Lower leg skin (tissue), 4 donors: Measurements from ENCODE around the gene RAMAC. TPM values are rescaled to one million over a fixed set of nuclear protein-coding genes. Genes with fewer than 3 reads are reported as not detected.

Experiments
- DNase-seq, 2 donors: peaks; one replicate each; pipeline ENCODE4 v3.0.0-alpha.2; 2019; ENCODE audit warnings: low spot score in 2 of 2
- H3K4me3 ChIP-seq: fragments of 200-600 bp; sonication (generic); 2 replicates; pipeline ENCODE4 v1.5.1; 2017; ENCODE audit warnings: mild to moderate bottlenecking, low read depth; ENCODE audit not compliant: poor library complexity, severe bottlenecking
- POLR2A ChIP-seq, 2 donors: fragments of 450-650 bp; IDR thresholded peaks; one replicate each; pipeline ENCODE4 v1.6.1; 2016 to 2017; ENCODE audit warnings: antibody characterized with exemption in 2 of 2, mild to moderate bottlenecking in 1 of 2, moderate library complexity in 1 of 2
- WGBS, 2 donors: methylation state at CpG; one replicate each; pipeline ENCODE4 v1.1.5; 2018; 5-methylcytosine and 5-hydroxymethylcytosine counted together
- intact Hi-C: fragments of 100-400 bp; cut with DNase I; formaldehyde crosslinking; loops from one replicate; pipeline ENCODE4 v1.15.0; 2023; ENCODE audit warnings: low total_unique reads
- total RNA-seq, 4 donors: library from RNA; depleted of rRNA; stranded (reverse); fragments of >200 nt; gene quantifications; one replicate each; pipeline ENCODE4 v1.1.0, GENCODE V29; 2016
- TF ChIP-seq, protein P1 (sequence below), 3 donors: fragments of 450-650 bp; IDR thresholded peaks; one replicate each; pipeline ENCODE4 v1.5.1; 2016; ENCODE audit warnings: antibody characterized with exemption in 3 of 3, mild to moderate bottlenecking in 3 of 3, moderate library complexity in 2 of 3

The RAMAC gene
- total RNA-seq, 4 donors from 2014 or later = 26.5 to 32.1 (median 29.5) TPM

DNA sequence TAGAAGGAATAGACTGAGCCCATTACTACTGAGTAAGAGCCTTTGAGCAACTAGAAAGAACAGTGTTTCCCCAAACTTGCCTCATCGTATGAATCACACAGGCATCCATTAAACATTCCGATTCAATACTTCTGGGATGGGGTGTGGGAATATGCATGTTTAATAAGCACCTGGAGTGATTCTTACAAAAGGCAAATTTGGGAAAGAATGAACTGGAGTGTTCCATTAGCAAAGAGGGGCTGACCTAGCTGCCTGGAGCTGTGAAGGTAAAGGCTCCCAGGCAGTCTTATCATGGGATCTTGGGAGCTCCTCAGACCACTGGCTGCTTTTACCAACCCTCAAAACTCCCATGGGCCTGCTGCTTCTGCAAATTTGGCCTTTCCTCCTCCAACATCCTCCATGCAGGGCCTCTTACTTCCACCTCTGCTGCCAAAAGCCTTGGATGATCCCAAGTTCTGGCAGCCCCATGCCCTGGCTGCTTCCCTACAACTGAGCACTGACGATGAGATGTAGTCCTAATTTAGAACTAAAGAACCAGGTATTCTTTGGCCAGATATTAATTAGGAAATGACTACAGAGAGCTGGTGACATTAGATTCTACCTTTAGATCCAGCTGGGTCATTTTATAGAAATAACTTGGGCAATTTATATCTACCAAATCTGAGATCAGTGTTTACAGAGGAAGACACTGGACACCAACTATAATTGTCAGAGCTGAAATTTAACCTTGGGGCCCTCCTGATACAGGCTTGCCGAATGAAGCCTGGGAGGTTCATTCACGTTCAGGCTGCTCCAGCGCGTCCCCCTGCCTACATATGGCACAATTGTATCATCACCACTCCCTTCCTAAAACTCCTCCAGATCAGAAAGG lies 22.3 kb upstream of the RAMAC start:
- intact Hi-C loops = no loop called here
- H3K4me3 ChIP-seq = no peak overlapping the region
- no peak for TF ChIP-seq POLR2A (IDR thresholded peaks at IDR 0.05)
- TF ChIP-seq, protein P1, sequence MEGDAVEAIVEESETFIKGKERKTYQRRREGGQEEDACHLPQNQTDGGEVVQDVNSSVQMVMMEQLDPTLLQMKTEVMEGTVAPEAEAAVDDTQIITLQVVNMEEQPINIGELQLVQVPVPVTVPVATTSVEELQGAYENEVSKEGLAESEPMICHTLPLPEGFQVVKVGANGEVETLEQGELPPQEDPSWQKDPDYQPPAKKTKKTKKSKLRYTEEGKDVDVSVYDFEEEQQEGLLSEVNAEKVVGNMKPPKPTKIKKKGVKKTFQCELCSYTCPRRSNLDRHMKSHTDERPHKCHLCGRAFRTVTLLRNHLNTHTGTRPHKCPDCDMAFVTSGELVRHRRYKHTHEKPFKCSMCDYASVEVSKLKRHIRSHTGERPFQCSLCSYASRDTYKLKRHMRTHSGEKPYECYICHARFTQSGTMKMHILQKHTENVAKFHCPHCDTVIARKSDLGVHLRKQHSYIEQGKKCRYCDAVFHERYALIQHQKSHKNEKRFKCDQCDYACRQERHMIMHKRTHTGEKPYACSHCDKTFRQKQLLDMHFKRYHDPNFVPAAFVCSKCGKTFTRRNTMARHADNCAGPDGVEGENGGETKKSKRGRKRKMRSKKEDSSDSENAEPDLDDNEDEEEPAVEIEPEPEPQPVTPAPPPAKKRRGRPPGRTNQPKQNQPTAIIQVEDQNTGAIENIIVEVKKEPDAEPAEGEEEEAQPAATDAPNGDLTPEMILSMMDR (IDR thresholded peaks at IDR 0.05) = no peak
- WGBS, 2 donors = 81 to 82% methylated on average over 7 of the region's 7 CpGs
- DNase-seq = no peak

DNA sequence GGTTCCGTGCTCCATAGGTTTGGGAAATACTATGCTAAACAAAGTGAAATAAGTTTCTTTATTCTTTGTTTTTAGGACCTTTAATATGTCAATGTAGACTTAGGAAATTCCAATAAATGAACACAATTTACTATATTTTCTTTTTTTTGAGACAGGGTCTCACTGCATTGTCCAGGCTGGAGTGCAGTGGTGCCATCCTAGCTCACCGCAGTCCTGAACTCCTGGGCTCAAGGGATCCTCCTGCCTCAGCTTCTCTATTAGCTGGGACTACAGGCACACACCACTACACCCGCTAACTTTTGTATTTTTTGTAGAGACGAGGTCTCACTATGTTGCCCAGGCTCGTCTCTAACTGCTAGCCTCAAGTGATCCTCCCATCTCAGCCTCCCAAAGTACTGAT lies 21.1 kb upstream of the RAMAC start:
- intact Hi-C loops = no loop called here
- 95 to 96% methylated on average over 5 of the region's 5 CpGs for WGBS, 2 donors
- DNase-seq = no peak
- TF ChIP-seq, protein P1 (IDR thresholded peaks at IDR 0.05) = no peak
- no peak for TF ChIP-seq POLR2A (IDR thresholded peaks at IDR 0.05)
- H3K4me3 ChIP-seq = no peak overlapping the region

DNA sequence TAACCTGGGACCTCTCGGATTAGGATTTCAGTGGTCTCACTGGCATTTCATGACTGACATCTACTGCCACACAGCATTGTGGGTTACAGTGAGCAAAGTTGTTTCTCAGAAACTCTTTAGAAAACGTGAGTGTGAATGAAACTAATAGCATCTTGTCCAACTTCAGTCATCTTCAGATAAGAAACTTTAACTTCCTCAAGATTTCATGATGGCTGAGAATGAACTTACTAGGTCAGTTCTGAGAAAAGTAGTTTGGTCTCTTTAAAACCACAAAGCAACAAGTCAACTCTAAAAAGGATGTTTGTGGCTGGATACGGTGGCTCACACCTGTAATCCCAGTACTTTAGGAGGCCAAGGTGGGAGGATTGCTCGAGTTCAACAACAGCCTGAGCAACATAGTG lies 19.3 kb upstream of the RAMAC start:
- no peak for DNase-seq
- 80 to 82% methylated on average over 4 of the region's 4 CpGs for WGBS, 2 donors
- H3K4me3 ChIP-seq = no peak overlapping the region
- TF ChIP-seq, protein P1 (IDR thresholded peaks at IDR 0.05) = no peak
- TF ChIP-seq POLR2A (IDR thresholded peaks at IDR 0.05) = no peak
- intact Hi-C loops = no loop called here

DNA sequence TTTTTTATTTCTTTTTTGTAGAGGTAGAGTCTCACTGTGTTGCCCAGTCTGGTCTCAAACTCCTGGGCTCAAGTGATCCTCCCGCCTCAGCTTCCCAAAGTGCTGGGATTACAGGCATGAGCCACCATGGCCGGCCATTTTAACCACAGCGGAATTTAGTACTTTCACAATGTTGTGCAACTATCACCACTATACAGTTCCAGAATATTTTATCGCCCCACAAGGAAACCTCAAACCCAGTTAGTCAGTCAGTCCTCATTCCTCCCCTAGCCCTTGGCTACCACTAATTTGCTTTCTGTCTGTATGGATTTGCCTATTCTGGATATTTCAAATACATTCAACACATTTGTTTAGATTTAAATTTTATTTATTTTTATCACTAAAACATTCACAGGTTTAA lies 17.9 kb upstream of the RAMAC start:
- TF ChIP-seq, protein P1 (IDR thresholded peaks at IDR 0.05) = no peak
- TF ChIP-seq POLR2A (IDR thresholded peaks at IDR 0.05) = no peak
- intact Hi-C loops = no loop called here
- H3K4me3 ChIP-seq = no peak overlapping the region
- WGBS, 2 donors = 88 to 89% methylated on average over 4 of the region's 4 CpGs
- no peak for DNase-seq

DNA sequence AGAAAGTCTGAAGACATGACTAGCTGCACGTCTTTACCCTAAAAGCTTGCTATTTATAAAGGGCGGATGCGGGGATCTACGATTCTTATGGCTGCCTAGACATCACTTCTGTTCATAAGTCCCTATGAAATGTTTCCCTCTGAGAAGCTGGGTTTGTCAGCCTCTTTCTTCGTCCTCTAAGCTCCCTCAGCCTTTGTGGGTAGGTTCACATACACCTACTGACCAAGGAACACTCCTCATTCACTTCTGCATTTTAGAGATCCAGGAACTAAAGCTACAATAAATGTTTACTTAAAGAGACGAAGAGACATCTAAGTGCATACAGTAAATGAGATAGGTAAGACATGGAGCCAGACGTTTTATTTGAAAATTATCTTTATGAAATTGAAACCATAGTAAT lies 16.7 kb upstream of the RAMAC start:
- 85 to 86% methylated on average over 7 of the region's 7 CpGs for WGBS, 2 donors
- no peak overlapping the region for H3K4me3 ChIP-seq
- no peak for TF ChIP-seq POLR2A (IDR thresholded peaks at IDR 0.05)
- TF ChIP-seq, protein P1 (IDR thresholded peaks at IDR 0.05) = no peak

More for the DNA sequence above, 16.7 kb upstream of the RAMAC start:
- no peak for DNase-seq
- intact Hi-C loops = no loop called here
